Measurements from ENCODE around the gene ERP27.

The ERP27 gene

DNA sequence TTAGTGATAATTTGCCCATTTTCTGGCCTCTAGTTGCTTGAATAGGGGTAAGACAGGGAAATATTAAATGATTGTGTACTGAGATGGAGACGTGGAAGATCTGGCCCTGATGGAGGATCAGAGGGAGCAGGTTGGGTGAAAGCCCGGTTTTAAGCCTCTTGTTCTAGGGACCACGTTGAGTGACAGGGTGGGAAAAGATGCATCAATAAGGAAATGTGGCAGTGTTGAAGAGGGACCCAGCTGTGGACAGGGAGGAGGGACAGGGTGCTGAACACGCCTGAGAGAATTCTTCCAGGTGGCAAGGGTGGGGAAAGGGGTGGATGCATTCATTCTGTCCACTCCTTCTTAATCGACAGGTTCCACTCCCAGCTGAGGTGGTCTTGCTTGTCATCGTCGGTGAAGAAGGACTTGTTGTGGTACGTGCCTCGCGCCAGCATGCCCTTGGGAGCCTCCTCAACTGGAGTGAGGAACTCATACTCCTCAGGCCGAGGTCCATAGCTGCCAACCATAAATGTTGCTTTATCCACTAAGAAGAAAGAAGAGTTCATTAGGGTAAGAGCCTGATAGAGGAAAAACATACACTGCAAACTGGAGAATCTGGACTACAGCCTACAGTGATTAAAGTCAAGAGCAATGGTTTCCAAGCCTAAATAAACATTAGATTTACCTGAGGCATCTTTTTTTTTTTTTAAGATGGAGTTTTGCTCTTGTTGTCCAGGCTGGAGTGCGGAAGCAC lies 4.0 kb upstream of the ERP27 start:
- TF ChIP-seq EGR1 (IDR thresholded peaks at IDR 0.05) (no peak), NFIC (IDR thresholded peaks at IDR 0.05) (no peak), ZBTB7A (IDR thresholded peaks at IDR 0.05; ENCODE audit: low read depth) (no peak), EP300 (IDR thresholded peaks at IDR 0.05; ENCODE audit: borderline replicate concordance) (no peak), TEAD4 (IDR thresholded peaks at IDR 0.05) (no peak)
- TF ChIP-seq, protein P1, sequence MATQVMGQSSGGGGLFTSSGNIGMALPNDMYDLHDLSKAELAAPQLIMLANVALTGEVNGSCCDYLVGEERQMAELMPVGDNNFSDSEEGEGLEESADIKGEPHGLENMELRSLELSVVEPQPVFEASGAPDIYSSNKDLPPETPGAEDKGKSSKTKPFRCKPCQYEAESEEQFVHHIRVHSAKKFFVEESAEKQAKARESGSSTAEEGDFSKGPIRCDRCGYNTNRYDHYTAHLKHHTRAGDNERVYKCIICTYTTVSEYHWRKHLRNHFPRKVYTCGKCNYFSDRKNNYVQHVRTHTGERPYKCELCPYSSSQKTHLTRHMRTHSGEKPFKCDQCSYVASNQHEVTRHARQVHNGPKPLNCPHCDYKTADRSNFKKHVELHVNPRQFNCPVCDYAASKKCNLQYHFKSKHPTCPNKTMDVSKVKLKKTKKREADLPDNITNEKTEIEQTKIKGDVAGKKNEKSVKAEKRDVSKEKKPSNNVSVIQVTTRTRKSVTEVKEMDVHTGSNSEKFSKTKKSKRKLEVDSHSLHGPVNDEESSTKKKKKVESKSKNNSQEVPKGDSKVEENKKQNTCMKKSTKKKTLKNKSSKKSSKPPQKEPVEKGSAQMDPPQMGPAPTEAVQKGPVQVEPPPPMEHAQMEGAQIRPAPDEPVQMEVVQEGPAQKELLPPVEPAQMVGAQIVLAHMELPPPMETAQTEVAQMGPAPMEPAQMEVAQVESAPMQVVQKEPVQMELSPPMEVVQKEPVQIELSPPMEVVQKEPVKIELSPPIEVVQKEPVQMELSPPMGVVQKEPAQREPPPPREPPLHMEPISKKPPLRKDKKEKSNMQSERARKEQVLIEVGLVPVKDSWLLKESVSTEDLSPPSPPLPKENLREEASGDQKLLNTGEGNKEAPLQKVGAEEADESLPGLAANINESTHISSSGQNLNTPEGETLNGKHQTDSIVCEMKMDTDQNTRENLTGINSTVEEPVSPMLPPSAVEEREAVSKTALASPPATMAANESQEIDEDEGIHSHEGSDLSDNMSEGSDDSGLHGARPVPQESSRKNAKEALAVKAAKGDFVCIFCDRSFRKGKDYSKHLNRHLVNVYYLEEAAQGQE (IDR thresholded peaks at IDR 0.05; ENCODE audit: low read depth): no peak

DNA sequence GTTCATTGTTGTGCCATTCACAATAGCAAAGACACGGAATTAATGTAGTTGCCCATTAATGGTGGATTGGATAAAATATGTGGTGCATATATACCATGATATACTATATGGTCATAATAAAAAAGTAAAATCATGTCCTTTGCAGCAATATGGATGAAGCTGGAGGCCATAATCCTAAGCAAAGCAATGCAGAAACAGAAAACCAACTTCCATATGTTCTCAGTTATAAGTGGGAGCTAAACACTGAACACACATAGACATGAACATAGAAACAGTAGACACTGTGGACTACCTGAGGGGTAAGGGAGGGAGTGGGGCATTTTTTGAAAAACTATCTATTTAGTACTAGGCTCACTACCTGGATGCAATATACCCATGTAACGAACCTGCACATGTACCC lies 3.0 kb upstream of the ERP27 start:
- TF ChIP-seq CEBPB (IDR thresholded peaks at IDR 0.05) (no peak), FOXM1 (IDR thresholded peaks at IDR 0.05; ENCODE audit: borderline replicate concordance, low read depth) (no peak), TCF12 (IDR thresholded peaks at IDR 0.05; ENCODE audit: low read depth) (no peak), EP300 (IDR thresholded peaks at IDR 0.05; ENCODE audit: borderline replicate concordance) (no peak), TAF1 (IDR thresholded peaks at IDR 0.05; ENCODE audit: low read depth) (no peak), RAD21 (IDR thresholded peaks at IDR 0.05; ENCODE audit: low read depth) (no peak)
- TF ChIP-seq, protein P2, sequence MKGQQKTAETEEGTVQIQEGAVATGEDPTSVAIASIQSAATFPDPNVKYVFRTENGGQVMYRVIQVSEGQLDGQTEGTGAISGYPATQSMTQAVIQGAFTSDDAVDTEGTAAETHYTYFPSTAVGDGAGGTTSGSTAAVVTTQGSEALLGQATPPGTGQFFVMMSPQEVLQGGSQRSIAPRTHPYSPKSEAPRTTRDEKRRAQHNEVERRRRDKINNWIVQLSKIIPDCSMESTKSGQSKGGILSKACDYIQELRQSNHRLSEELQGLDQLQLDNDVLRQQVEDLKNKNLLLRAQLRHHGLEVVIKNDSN (IDR thresholded peaks at IDR 0.05): no peak

DNA sequence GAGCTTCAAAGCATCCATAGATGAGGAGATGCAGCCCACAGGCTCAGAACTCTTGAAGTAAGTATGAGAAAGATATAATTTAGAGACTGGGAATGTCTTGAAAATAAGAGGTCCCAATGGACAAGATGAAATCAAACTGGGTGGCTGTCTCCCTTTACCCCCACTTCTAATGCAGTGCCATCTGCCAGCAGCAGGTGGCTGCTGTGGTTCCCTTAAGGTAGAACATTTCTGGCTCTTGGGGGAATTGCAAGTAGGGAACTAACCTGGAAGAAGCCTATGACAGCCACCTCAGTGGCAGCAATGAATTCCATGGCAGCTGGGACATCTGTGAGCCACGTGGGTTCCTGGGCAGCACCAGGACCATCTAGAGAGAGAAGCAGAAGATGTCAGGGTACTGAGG lies 648 bp downstream of the ERP27 start:
- TF ChIP-seq, protein P3, sequence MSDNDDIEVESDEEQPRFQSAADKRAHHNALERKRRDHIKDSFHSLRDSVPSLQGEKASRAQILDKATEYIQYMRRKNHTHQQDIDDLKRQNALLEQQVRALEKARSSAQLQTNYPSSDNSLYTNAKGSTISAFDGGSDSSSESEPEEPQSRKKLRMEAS (IDR thresholded peaks at IDR 0.05): no peak
- 0 out of 2 replicates have a peak, but pooled peaks have one; percentile 27 for TF ChIP-seq RAD21 (IDR thresholded peaks at IDR 0.05; ENCODE audit: low read depth)
- no peak for TF ChIP-seq TEAD4 (IDR thresholded peaks at IDR 0.05)
- TF ChIP-seq NFIC (IDR thresholded peaks at IDR 0.05): no peak
- TF ChIP-seq, protein P2 (IDR thresholded peaks at IDR 0.05): no peak

DNA sequence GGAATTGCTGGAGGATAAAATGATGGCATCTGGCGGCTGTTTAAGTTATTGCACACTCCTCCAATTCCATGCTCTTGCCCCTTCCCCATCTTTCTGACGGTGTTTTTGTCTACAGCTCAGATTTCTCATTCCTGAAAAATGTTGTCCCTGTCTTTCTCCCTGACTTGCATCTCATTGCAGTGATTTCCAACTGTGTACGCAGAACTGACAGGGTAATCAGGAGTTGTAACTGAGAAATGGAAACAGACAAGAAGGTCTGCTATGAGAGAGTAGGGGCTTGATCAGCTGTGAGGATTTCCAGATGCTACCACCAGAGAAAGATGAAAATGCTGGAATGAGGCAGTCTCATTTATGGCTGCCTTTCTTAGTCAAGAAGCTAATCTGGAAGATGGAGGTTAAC lies 1.3 kb downstream of the ERP27 start:
- no peak for TF ChIP-seq NFIC (IDR thresholded peaks at IDR 0.05)
- TF ChIP-seq, protein P1 (IDR thresholded peaks at IDR 0.05; ENCODE audit: low read depth): no peak
- no peak for TF ChIP-seq TCF12 (IDR thresholded peaks at IDR 0.05; ENCODE audit: low read depth)
- TF ChIP-seq RAD21 (IDR thresholded peaks at IDR 0.05; ENCODE audit: low read depth): no peak
- no peak for TF ChIP-seq FOXM1 (IDR thresholded peaks at IDR 0.05; ENCODE audit: borderline replicate concordance, low read depth)

DNA sequence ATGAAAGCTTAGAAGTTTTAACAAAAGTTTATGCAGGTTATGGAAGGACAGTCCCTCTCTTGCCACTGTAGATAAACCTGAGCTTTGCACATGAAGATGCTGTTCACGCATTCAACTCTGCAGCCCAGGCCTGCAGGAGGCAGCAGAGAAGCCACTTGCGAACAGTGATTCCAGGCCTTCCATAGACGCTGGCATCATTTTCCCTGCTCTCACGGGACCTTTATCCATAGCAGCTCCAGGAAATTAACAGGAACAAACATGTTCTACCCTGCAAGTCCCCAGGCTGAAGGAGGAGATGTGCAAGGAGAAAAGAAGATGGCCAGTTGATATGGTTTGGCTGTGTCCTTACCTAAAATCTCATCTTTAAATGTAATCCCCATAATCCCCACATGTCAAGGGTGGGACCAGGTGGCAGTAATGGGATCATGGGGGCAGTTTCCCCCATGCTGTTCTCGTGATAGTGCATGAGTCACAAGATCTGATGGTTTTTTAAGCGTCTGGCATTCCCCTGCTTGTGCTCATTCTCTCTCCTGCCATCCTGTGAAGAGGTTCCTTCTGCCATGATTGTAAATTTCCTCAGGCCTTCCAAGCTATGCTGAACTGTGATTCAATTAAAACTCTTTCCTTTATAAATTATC lies 2.0 kb downstream of the ERP27 start:
- TF ChIP-seq, protein P2 (IDR thresholded peaks at IDR 0.05): no peak
- peak; percentile 14; the same call in 1 of the 2 replicates for TF ChIP-seq RAD21 (IDR thresholded peaks at IDR 0.05; ENCODE audit: low read depth)

DNA sequence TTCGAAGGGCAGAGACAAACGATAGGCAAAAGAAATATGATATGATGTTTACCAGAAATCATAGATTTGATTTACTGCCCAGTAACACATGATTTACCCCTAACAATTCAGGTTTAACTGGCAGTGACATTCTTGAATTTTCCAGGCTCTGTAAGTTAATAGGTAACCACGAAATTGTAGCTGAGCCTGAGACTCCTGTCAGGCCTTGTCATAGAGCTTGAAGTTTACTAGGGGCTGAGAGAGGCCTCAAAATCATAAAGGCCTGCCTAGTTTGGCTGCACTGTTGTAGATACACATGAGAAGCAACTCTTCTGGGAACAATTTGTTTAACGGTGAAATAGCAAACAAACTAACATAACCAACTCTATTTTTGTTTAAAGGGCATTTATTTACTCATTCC lies 3.3 kb downstream of the ERP27 start:
- 0 out of 2 replicates have a peak, but pooled peaks have one; percentile 14 for TF ChIP-seq TEAD4 (IDR thresholded peaks at IDR 0.05)
- no peak for TF ChIP-seq NFIC (IDR thresholded peaks at IDR 0.05)

DNA sequence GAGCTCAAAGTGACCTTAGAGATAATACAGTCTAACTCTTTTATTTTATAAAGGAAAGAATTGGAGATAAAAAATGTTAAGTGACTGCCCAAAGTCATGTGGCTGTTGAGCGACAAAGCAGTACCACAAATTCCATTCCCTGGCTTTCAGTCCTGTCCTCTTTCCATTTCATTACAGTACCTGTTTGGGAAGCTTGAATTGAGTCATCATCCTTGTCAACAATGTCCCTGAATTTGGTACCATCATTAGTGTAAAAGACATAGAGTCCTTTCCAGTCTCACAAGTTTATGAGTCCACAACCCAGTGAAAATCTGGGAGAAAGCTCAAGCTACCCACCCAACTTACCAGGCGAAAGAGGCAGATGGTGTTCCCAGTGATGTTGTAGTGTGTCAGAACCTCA lies 3.8 kb downstream of the ERP27 start:
- TF ChIP-seq FOXM1 (IDR thresholded peaks at IDR 0.05; ENCODE audit: borderline replicate concordance, low read depth) (no peak), TAF1 (IDR thresholded peaks at IDR 0.05; ENCODE audit: low read depth) (no peak), YY1 (IDR thresholded peaks at IDR 0.05; ENCODE audit: low read depth) (no peak), CEBPB (IDR thresholded peaks at IDR 0.05) (no peak)

Data from Ishikawa (cell line).